Nephron progenitor cell (in vitro differentiated cells): ENCODE results near the gene DRAM1.
"Not testable (repeated sequence)": the region's sequence is repeated elsewhere in the genome, so short reads cannot be mapped to it uniquely, and the experiment has no call there.

Experiments
- DNase-seq: peaks from one replicate; pipeline ENCODE4 v3.0.0; 2021
- H3K27ac Mint-ChIP-seq: 2 replicates; pipeline ENCODE4 v1.8.0; 2021; ENCODE audit warnings: mild to moderate bottlenecking, moderate library complexity, mixed read lengths
- H3K27me3 Mint-ChIP-seq: 2 replicates; pipeline ENCODE4 v1.8.0; 2021; ENCODE audit warnings: mild to moderate bottlenecking, low read depth, mixed read lengths; ENCODE audit not compliant: poor library complexity
- H3K36me3 Mint-ChIP-seq: 2 replicates; pipeline ENCODE4 v1.8.0; 2021; ENCODE audit warnings: low read depth, mixed read lengths
- H3K4me1 Mint-ChIP-seq: 2 replicates; pipeline ENCODE4 v1.8.0; 2021; ENCODE audit warnings: mixed read lengths
- H3K4me3 Mint-ChIP-seq: 2 replicates; pipeline ENCODE4 v1.8.0; 2021; ENCODE audit warnings: mild to moderate bottlenecking, moderate library complexity, mixed read lengths
- H3K9me3 Mint-ChIP-seq: 2 replicates; pipeline ENCODE4 v1.8.0; 2021; ENCODE audit warnings: mild to moderate bottlenecking, moderate library complexity, mixed read lengths
- TF ChIP-seq, protein P1 (sequence below): fragments of 200-600 bp; sonication (generic); IDR thresholded peaks from 2 replicates; pipeline ENCODE4 v1.5.0; 2021; ENCODE audit warnings: antibody characterized with exemption

Gene DRAM1

DNA sequence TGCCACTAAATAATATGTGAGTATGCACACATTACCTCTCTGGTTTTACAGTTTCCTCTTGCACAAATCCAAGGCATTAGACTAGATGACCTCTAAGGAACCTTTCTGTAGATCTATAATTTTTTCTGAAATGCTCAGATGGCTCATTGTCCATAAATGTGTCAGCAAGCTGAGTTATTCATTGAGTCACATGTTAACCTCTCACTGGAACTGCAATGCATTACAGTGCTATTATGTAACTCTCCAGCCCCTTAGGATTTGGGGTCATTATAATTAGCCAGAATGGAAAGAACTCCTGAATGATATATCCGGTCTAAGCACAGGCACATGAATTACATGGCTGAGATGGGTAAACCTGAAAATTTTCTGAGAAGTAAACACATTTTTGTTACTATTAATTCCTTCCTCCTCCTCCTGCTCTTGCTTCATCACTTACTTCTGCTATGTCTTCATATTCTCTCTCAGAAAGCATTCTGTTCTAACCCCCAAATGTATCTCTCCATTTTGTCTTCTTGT lies 20.3 kb upstream of the DRAM1 start:
- no peak for DNase-seq
- no peaks in the 10 kb centered on the region for H3K36me3 Mint-ChIP-seq
- TF ChIP-seq, protein P1, sequence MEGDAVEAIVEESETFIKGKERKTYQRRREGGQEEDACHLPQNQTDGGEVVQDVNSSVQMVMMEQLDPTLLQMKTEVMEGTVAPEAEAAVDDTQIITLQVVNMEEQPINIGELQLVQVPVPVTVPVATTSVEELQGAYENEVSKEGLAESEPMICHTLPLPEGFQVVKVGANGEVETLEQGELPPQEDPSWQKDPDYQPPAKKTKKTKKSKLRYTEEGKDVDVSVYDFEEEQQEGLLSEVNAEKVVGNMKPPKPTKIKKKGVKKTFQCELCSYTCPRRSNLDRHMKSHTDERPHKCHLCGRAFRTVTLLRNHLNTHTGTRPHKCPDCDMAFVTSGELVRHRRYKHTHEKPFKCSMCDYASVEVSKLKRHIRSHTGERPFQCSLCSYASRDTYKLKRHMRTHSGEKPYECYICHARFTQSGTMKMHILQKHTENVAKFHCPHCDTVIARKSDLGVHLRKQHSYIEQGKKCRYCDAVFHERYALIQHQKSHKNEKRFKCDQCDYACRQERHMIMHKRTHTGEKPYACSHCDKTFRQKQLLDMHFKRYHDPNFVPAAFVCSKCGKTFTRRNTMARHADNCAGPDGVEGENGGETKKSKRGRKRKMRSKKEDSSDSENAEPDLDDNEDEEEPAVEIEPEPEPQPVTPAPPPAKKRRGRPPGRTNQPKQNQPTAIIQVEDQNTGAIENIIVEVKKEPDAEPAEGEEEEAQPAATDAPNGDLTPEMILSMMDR, result no peak
- H3K27ac Mint-ChIP-seq, result no peak overlapping the region
- no peaks in the 10 kb centered on the region for H3K27me3 Mint-ChIP-seq
- peaks cover 20% of the 10 kb centered on the region for H3K4me1 Mint-ChIP-seq
- H3K9me3 Mint-ChIP-seq, result no peaks in the 10 kb centered on the region
- no peak overlapping the region for H3K4me3 Mint-ChIP-seq

DNA sequence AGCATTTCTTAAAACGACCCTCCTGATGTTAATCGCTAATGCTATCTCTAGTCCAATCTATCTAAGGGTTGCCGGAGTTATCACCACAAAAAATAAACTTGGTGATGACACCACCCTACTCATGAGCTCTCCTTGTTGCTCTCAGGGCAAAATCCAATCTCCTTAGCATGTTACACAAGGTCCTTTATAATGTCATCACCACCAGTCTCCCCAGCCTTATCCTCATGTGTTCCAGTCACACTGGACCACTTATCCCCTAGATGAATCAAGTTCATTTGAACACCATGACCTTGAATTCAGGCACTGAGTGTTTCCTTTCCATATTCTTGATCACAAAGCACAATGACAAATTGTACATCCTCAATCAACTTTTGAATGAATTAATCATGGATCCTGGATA lies 19.0 kb upstream of the DRAM1 start:
- TF ChIP-seq, protein P1, result no peak
- H3K4me3 Mint-ChIP-seq, result no peak overlapping the region
- H3K27me3 Mint-ChIP-seq, result no peaks in the 10 kb centered on the region
- no peaks in the 10 kb centered on the region for H3K36me3 Mint-ChIP-seq
- no peak for DNase-seq
- H3K27ac Mint-ChIP-seq, result no peak overlapping the region
- peaks cover 4% of the 10 kb centered on the region for H3K9me3 Mint-ChIP-seq
- H3K4me1 Mint-ChIP-seq, result peaks cover 20% of the 10 kb centered on the region

DNA sequence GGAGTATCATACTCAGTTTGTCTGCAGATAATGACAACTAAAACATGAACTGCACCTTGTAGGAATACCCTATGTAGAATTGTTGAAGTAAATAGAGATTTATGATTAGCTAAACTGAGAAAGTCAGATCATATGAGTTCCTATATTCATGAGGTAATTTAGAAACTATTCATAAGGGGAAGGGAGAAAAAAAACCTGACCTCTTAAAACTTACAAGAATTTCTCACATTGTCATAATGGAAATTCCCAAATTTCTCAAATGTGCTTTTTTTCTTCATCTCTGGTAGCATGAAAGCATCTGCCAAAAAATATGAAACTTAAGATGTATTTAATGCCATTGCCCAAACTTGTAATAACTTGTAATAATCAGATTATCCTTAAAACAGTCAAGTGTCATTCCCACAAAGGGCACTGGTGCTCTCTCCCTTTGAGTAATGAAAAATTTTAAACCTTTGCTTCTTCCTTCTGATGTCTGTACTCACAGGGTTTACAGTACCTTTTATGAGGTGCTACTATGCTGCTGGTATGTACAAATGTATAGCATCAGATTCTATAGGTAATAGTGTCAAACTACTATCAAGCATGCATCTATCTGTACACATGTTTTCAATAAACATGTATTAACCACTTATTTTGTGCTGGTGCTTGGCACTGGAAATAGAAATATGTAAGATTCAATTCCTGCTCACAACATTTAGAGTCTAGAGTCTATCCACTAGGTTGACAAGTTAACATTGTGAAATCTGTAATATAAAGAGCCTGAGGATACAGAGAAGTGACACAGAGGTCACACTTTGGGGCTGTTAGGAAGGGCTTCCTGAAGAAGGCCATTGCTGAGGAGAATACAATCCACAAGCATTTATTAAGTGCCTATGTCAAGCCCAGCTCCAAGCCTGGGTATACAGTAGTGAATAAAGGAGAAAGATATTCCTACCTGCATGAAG lies 17.4 kb upstream of the DRAM1 start:
- Mint-ChIP-seq H3K4me1 (peaks cover 13% of the 10 kb centered on the region), H3K36me3 (no peaks in the 10 kb centered on the region), H3K4me3 (no peak overlapping the region), H3K27ac (no peak overlapping the region), H3K9me3 (peaks cover 11% of the 10 kb centered on the region), H3K27me3 (peaks cover 4% of the 10 kb centered on the region)
- no peak for DNase-seq
- TF ChIP-seq, protein P1, result no peak

DNA sequence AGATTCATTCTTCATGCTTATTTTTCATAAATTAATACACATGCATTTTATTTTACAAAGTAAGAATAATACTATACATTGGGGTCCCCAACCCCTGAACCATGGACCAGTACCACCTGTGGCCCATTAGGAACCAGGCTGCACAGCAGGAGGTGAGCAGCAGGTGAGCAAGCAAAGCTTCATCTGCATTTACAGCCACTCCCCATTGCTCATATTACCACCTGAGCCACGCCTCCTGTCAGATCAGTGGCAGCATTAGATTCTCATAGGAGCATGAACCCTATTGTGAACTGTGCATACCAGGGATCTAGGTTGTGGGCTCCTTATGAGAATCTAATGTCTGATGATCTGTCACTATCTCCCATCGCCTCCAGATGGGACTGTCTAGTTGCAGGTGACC lies 15.7 kb upstream of the DRAM1 start:
- not testable (repeated sequence) for H3K36me3 Mint-ChIP-seq, DNase-seq, H3K4me1 Mint-ChIP-seq, H3K4me3 Mint-ChIP-seq, H3K27me3 Mint-ChIP-seq, H3K27ac Mint-ChIP-seq
- peaks cover 26% of the 10 kb centered on the region for H3K9me3 Mint-ChIP-seq

DNA sequence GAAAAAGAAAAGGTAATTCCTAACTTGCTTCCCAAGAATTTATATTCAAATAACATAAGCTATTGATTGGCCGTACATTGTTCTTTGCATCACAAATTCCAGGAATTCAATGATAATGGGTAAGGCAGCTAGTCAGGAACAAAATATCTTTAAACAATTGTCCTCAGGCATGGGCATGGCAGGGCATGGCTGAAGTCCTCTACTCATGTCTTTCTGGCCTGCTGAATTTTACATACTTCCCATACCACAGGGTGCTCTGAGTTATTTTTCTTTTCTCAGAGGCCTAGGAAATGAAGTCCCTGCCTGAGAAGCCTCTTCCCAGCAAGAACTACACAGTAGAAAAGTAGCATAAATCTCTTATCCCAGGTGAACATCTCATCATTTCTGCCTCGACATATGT lies 15.1 kb upstream of the DRAM1 start:
- TF ChIP-seq, protein P1, result no peak
- H3K27me3 Mint-ChIP-seq, result peaks cover 8% of the 10 kb centered on the region
- no peak for DNase-seq
- no peak overlapping the region for H3K27ac Mint-ChIP-seq
- H3K4me1 Mint-ChIP-seq, result peaks cover 10% of the 10 kb centered on the region
- H3K36me3 Mint-ChIP-seq, result no peaks in the 10 kb centered on the region
- peaks cover 30% of the 10 kb centered on the region for H3K9me3 Mint-ChIP-seq
- H3K4me3 Mint-ChIP-seq, result no peak overlapping the region

DNA sequence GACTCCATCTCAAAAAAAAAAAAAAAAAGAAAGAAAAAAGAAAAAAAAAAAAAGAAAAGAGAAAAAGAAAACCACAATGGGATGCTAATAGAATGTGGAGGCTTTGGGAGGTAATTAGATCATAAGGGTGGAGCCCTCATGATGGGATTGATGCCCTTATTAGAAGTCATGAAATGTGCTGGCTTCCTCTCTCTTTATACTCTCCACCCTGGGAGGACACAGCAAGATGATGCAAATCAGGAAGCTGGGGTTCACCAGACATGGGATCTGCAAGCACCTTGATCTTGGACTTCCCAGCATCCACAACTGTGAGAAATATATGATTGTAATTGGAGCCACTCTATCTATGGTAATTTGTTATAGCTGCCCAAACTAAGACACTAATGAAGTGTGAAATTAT lies 13.4 kb upstream of the DRAM1 start:
- H3K4me1 Mint-ChIP-seq, result peaks cover 12% of the 10 kb centered on the region
- no peak for DNase-seq
- H3K4me3 Mint-ChIP-seq, result no peak overlapping the region
- no peaks in the 10 kb centered on the region for H3K36me3 Mint-ChIP-seq
- peaks cover 35% of the 10 kb centered on the region for H3K9me3 Mint-ChIP-seq
- TF ChIP-seq, protein P1, result no peak
- peaks cover 8% of the 10 kb centered on the region for H3K27me3 Mint-ChIP-seq
- no peak overlapping the region for H3K27ac Mint-ChIP-seq
